Measurements from ENCODE around the gene TLK2.
"Not testable (repeated sequence)": the region's sequence is repeated elsewhere in the genome, so short reads cannot be mapped to it uniquely, and the experiment has no call there.

DNA sequence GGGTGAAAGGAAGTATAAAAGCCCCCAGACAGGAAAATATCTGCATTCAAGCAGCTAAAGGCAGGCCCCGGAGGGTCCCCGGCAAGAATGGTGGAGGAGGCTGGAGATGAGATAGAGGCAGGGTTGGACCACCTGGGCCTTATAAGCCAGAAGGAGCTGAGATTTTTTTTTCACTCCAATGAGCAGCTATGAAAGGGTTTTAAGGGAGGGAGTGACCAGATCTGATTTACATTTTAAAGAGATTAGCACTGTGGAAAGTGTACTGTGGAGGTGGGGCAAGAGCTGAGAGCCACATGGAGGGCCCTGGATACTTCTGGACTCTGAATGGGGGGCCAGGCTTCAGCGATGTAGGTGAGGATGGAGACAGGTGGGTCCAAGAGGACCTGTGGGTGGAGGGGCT, 14.2 kb upstream of the TLK2 start:
- TF ChIP-seq, protein P1, sequence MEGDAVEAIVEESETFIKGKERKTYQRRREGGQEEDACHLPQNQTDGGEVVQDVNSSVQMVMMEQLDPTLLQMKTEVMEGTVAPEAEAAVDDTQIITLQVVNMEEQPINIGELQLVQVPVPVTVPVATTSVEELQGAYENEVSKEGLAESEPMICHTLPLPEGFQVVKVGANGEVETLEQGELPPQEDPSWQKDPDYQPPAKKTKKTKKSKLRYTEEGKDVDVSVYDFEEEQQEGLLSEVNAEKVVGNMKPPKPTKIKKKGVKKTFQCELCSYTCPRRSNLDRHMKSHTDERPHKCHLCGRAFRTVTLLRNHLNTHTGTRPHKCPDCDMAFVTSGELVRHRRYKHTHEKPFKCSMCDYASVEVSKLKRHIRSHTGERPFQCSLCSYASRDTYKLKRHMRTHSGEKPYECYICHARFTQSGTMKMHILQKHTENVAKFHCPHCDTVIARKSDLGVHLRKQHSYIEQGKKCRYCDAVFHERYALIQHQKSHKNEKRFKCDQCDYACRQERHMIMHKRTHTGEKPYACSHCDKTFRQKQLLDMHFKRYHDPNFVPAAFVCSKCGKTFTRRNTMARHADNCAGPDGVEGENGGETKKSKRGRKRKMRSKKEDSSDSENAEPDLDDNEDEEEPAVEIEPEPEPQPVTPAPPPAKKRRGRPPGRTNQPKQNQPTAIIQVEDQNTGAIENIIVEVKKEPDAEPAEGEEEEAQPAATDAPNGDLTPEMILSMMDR (conservative IDR thresholded peaks at IDR 0.05; ENCODE audit: low read depth, low read length), result not testable (repeated sequence)
- TF ChIP-seq EZH2 (IDR thresholded peaks at IDR 0.05; ENCODE audit: low read length, unreplicated experiment); EZH2phosphoT487 (IDR thresholded peaks at IDR 0.05; ENCODE audit: borderline replicate concordance, low read length): not testable (repeated sequence)

Measured in PC-3 (cell line).